HUDEP-2 (cell line): ENCODE data around the gene SPDYE17.
"Not testable (repeated sequence)": the region's sequence is repeated elsewhere in the genome, so short reads cannot be mapped to it uniquely, and the experiment has no call there.

ENCODE experiments used
- DNase-seq, 76 experiments: peaks; one replicate each; lab custom pipeline; 2025; ENCODE audit not compliant: unreplicated experiment in 76 of 76; lab: John Stamatoyannopoulos, UW

The SPDYE17 gene

DNA sequence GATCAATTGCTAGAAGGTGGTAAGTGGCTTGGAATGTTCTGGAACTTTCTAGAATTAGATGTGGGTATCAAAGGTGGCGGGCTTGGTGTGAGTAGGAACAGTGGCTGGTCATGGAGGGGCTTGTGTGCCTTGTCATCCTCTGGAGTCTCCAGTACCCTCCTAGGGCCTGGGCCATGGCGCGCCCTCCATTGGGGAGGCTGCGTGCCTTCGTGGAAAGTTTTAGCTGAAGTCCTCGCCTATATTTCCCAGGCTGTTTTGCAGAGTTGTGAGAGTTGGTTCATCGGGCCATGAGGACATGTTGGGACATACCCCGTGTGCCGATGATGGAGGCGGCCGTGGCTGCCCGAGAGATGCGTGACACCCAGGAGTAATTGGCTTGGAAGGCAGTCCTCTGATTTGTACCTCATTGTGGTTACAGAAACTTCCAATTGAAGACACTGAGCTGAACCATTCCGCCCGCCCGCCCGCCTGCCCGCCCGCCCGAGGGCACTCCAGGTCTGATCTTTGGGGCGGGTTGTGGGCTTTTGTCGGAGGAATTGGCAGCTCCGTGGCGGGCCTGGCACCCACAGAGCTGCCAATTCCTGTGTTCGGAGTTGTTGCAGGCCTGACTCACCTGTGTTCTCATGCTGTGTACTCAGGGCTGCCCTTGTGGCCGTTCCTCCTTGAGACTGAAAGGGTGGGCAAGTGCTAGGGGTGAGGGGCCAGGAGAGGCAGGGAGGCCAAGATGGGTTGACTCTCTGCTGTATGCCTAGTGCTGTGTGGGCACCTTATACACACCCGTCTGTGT is 57.2 kb downstream of the SPDYE17 start:
- DNase-seq = not testable (repeated sequence)

DNA sequence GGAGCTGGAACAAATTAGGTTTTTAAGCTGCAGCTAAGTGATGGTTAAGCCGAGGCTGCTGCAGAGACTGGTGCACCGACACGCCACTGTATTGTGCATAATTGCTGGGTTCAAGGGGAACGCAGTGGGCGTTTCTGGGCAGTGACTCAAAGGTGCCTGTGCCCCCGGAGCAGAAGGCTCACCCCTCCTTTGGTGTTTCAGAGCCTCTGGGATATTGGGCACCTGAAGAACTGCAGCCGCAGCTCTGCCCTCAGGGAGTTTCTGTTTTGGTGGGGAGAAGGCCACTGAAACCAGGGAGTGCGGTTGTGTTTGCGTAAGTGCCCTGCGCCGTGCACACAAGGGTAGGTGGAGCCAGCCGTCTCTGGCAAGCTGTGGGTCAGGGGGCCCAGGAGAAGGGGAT is 57.8 kb downstream of the SPDYE17 start:
- DNase-seq = not testable (repeated sequence)

DNA sequence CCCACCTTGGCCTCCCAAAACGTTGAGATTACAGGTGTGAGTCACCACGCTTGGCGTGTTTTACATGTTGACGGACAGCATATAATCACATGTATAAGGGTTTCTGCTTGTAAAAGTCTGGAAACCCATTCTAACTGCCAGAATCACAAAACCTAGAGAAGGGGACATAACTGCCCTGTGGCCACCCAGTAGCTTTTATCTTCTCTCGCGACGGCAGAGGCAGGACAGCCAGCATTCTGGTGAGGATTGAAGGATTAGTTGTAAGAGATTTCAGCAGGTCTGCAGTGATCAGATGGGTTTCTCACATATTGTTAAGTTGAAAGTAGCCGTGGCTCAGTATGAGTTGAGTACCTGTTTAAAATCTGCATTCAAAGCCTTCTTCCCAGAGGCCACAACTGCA is 59.8 kb downstream of the SPDYE17 start:
- DNase-seq = not testable (repeated sequence)
